DMS114 treated with DMSO at 0.1 percent for 48 hours (cell line): ENCODE data around the gene TRIM28.
A peak's percentile ranks its signal among the peaks of the same experiment; 100 is the strongest.
"Not testable (repeated sequence)": the region's sequence is repeated elsewhere in the genome, so short reads cannot be mapped to it uniquely, and the experiment has no call there.

Source experiments
- DNase-seq: peaks from one replicate; lab custom pipeline; 2025; ENCODE audit not compliant: unreplicated experiment; lab: John Stamatoyannopoulos, UW

TRIM28 gene

GRCh38 chr19:58543826-58544590, at the start of gene TRIM28:
TRIM28 (plus strand) TSS chr19:58544064; CDS start chr19:58544758, 694 bp downstream.
- DNase-seq, result no peak

DNA sequence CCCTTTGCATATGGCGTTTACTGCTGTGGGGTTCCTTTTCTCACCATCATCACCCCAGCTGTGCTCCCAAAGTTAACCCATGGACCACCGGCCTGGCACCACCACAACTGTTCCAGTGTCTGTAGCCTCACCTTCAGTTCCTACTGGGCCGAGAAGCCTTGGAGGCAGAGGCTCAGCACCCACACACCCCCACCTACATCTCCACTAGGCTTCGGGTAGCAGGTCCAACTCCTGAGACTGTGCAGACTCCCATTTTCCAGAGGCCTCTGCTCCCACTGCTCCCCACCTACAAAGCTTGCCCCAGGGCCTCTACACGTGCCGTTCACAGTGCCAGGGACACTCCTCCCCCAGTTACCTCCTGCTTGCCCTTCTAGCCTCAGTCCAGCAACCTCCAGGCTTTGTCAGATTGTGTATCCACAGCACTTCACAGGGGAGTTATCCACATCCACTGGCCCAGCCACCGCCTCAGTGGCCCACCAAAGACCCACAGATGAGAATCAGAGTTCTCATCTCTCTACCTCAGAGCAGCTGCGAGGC, 46.2 kb upstream of the TRIM28 start:
- DNase-seq, result no peak

GRCh38 chr19:58498316-58499020, 45.4 kb upstream of the TRIM28 start:
- no peak for DNase-seq

DNA sequence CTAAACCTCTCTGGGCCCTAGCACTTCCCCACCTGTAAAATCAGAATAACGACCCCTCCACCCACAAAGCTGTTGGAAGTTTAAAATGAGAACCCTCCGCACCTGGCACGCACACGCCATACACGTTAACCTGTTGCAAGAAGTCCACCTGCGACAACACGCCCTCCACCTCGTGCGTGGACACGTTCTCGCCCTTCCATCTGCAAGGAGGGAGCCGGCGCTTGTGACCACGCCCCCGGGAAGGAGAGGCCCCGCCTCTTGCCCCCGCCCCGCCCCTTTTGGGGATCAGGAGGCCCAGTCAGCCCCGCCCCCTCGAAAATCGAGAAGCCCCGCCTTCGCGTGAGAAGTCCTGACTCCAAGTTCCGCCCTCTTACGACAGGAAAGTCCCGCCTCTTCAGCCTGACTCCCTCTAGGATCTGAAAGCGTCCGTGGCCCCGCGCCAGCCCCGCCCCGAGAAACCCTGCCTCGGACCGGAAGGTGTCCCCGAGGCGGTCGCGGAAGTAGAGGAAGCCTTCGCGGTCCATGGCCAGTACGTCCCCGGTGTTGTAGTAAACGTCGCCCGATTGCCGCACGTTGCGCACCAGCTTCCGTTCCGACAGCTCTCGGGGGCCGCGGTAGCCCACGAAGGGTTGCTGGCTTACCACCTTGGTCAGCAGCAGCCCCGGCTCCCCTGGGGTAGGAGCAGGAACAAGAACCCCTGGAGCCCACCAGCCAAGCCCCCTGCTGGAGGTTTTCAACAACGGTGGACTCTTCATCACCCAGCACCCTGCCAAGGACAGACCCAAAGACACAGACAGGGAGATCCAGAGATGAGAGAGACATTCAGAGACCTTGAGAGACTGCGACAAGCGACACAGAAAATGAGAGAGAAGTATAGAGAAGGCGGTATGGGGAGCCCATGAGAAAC, 44.6 kb upstream of the TRIM28 start:
- DNase-seq, result peak; percentile 98

- no peak for DNase-seq
These were observed 43.6 kb upstream of the TRIM28 start for GRCh38 chr19:58500242-58500641.

GRCh38 chr19:58507602-58508223, 36.2 kb upstream of the TRIM28 start:
- DNase-seq, result not testable (repeated sequence)

GRCh38 chr19:58509731-58510083, 34.2 kb upstream of the TRIM28 start:
- DNase-seq, result no peak

GRCh38 chr19:58510084-58510862, 33.6 kb upstream of the TRIM28 start:
- DNase-seq, result no peak

GRCh38 chr19:58511353-58512208, 32.3 kb upstream of the TRIM28 start, which contains the start of gene SLC27A5:
SLC27A5 (minus strand) TSS chr19:58511992; CDS start chr19:58511955, 37 bp downstream.
- no peak for DNase-seq

GRCh38 chr19:58513213-58513693, 30.6 kb upstream of the TRIM28 start:
- DNase-seq, result no peak

GRCh38 chr19:58513694-58514563, 29.9 kb upstream of the TRIM28 start:
- no peak for DNase-seq

GRCh38 chr19:58514564-58515022, 29.3 kb upstream of the TRIM28 start:
- DNase-seq, result no peak

GRCh38 chr19:58515259-58515658, 28.6 kb upstream of the TRIM28 start:
- no peak for DNase-seq

GRCh38 chr19:58516246-58516836, 27.5 kb upstream of the TRIM28 start:
- DNase-seq, result no peak

- no peak for DNase-seq
These were observed 26.7 kb upstream of the TRIM28 start for GRCh38 chr19:58516964-58517833.
